GM15510 (cell line): ENCODE data around the gene TTC8.

ENCODE experiments used
- POLR2A ChIP-seq: IDR thresholded peaks from 3 replicates; pipeline ENCODE4 v1.6.1; 2011; ENCODE audit warnings: borderline replicate concordance; ENCODE audit not compliant: insufficient read length; ENCODE audit errors: extremely low read depth

Gene TTC8

DNA sequence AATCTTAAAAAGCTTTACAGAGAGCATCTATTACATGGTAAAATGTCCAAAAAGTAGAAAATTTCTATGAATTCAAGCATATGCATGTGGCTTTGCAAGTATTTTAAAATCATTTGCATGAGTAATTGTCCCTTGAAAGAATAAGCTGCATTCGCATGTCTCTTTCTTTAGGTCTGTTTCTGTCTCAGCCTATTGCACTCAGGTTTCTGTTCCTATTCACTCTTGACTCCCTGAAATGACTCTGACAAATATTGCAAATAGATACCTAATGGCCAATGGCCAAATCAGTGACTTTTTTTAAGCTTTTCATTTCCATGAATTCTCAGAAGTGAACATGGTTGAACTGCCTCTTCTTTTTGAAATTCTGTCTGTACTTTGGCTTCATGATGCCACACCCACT, 6.4 kb upstream of the TTC8 start:
- no peak for TF ChIP-seq POLR2A

DNA sequence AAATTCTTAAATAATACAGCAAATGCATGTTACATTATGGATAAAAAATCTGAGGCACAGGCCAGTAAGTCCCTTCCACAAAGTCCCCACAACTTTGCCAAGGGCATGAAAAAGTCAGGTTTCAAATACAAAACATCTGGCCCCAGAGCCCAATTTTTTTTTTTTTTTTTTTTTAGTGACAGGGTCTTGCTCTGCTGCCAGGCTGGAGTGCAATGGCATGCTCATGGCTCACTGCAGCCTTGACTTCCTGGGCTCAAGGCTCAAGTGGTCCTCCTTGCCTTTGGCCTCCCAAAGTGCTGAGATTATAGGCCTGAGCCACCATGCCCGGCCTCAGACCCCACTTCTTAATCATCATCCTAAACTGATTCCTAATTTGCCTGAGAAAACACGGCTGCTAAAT, 3.1 kb upstream of the TTC8 start:
- no peak for TF ChIP-seq POLR2A

DNA sequence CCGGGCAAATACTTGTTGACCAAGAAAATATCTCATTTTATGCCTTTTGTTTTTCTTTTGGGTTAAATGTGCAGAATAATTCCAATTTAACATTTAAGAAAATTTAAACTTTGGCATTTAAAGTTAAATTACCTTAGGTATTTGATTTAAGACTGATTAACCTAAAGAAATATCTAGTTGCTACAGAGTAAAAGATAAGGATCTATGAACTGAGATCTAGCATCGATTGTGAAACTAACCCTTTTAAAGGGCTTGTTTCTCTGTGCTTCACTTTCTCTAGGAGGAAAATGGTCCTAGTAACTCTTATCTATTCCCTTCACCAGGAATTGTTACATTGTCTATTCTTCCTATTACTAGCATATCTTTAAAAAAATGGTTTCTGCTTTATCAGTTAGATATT, 2.6 kb upstream of the TTC8 start:
- TF ChIP-seq POLR2A: no peak

DNA sequence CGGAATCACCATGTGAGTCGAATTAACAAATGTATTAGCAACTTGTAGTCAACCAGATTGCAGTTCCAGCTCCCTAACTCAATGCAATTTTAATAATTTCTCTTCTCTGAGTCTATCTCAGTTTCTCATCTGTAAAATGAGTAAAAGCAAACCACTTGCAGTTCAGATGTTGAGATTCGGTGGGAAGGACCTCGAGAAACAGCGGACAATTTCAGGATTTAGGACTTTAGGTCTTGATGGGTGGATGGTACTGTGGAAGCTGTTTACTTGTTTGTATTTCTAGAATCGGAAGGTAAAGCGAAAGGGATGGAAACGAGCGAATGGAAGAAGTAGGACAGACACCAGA, 510 bp upstream of the TTC8 start:
- TF ChIP-seq POLR2A: no peak

DNA sequence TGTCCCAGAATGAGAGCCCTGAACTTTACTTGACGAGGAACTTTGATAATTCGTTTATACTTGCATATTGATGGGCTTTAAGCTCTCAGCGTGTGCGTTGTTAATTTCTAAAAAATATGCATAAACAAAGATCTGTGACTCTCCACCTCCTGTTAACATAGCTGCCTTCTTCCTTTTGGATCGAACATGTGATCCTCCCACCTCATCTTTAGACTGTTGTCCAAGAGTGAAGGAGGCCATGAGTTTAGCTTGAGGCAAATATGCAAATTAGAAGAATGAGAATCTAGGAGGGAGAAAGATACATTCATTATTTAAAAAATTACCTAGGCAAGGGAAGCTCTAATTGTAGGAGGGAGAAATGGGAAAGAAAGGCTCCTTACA, 617 bp downstream of the TTC8 start:
- TF ChIP-seq POLR2A: no peak

DNA sequence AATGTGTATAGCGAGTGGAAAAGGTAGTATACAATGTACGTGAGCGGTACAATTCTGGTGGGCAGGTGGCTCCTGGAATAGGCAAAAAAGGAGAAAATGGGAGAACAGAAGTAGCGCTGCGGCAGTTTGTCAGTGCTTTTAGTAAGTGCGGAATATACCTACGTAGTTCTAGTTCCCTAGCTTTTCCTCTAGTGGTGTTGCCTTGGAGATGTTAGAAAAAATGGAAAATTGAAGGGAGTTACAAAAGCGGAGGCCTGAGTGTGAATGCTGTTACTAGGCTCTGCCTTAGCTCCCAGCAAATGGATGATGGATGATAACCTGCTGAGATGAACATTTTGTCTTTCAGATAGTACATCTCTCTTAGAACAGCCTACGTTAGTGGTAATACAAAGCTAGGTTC, 1.1 kb downstream of the TTC8 start:
- TF ChIP-seq POLR2A: no peak

DNA sequence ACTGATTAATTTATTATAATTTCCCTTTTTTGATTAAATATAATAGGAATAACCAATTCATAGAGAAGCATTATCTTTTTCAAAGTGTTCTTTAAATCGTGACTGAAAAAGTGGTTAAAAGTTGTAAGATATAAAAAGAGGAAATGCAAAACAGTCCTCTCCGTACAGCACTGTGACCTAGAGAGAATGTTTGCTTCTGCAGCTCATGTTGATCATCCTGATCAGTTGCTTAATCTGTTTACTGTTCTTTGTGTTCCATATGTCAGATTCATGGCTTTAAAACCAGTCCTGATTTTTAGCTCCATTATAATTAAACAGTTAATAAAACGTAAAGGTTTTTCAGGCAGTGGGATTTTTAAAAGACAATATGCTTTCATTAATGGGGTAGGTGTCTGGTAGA, 4.7 kb downstream of the TTC8 start:
- TF ChIP-seq POLR2A: no peak

DNA sequence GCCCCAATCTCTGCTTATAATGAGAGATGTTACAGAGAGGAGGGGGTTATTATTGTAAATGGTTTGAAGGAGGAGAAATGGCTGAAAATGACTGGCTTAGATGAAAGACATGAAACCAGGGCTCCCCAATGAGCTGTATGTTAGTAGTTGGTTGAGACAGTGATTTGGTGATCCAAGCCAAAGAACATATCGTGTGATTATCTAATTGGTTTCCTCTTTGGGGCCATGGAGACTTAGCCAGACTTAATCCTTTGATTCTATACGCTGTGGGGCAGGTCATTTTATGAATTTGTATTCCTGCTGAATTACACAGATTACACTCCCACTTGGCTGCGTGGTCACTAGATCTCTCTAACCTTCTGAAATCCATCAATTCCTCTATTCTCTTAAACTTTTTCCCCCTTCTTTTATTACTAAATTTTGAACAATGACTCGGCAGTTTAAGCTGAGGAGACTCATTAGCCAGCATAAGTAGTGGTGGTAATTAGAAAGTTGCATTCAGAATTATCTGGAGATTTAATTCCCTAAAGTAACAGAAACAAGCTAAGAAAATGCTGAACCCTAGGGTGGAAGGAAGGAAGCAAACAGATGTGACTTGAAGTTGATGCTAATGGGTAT, 5.3 kb downstream of the TTC8 start:
- TF ChIP-seq POLR2A: no peak

DNA sequence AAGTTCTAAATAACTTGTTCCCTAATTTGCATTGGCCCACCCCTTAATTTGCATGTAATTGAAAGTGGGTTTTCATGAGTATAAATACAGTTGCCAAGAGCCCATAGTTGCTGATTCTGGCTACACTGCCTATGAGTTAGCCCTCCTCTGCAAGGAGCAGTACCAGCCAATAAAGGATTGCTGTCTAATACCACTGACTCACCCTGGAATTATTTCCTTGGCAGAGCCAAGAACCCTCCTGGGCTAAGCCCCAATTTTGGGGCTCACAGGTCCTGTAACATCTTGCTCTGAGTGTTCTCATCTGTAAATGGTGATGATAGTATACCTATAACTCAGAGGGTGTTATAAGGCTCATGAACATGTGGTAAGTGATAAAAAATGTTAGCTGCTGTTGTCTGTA, 6.8 kb downstream of the TTC8 start:
- no peak for TF ChIP-seq POLR2A

DNA sequence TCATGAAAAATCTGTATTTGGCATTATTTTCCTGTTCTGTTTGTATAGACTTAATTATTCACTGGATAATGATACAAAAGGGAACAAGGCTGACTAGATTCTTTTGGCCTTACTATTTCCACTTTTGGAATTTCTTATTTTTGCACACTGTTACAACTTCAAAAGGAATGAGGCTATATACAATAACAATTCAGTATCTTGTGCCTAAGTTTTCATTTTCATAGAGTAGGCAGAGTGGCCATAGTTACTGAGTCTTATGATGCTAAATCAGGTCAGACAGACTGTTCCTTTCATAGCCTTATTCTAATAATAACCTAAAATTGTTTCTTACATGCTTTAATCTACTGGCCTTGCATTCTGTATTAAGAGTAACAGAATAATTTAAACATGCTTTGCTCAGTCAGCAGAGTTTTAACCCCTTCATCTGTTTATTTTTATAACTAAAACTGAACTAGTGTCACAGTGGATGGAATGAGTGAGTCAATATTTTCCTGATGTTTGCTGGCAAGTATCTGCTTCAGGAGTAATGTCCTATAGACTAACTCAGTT, 10.5 kb downstream of the TTC8 start:
- TF ChIP-seq POLR2A: no peak

DNA sequence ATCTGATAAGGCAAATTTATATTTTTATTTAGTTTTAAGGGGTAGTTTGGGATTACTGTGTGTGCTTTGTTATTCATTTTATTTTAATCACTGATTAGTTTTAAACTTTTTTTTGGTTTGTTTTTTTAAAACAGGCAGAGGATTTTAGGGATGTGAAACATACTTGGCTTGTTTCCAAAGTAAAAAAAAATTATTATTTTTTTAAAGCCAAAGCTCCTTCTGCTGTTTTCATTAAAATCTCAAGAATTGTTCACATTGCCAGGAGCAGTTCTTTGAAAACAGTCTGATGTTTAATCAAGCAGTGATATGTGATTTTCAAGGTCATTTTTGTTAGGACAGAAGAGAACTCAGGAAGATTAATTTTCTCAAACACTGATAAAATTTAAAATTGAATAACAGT, 11.2 kb downstream of the TTC8 start:
- no peak for TF ChIP-seq POLR2A

DNA sequence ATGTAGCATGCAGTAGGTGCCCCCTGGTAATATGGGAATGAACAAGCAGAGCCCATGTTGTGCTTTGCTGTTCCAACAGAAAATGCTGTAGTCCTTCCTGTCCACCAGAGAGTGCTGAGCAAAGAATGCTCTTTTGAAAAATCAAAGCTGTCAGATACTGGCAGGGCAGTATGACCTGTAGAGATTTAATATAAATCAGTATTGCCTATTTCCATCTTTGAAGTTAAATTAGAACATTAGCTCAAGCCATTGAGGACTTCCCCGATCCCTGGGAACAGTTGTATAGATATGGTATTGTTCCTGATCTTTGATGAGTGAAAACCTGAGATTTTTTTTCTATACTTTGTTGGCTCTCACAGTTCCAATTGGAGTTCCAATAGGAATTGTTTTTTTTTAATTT, 13.0 kb downstream of the TTC8 start:
- TF ChIP-seq POLR2A: no peak

DNA sequence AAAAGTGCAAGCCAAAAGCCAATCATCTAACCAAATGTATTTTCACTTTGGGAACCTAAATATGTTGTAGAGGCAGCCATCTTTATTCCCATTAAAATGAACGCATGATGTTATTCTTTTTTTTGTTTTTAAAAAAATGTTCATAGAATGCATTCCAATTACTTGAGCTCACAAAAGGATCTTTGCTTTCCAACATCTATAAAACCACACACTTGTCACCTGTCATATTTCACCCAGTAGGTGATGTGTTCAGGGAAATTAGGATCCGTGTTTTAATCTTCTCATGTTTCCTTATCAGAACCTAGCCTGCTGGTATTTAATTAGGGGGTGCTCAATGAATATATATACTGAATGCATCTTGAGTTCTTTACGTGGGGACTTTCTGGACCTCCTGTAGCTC, 13.6 kb downstream of the TTC8 start:
- TF ChIP-seq POLR2A: no peak

DNA sequence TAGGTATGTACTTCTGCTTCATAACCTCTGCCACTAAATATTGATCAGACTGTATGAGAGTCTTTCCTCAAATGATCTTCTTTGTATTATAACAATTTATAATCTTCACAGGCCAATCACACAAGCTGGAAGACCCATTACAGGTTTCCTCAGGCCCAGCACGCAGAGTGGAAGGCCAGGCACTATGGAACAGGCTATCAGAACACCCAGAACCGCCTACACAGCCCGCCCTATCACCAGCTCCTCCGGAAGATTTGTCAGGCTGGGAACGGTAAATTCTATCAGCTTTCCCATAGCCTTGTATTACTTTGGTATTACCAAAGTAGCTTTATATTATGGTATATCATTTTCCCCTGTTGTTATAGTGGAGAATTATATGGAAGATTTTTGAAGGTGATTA, 16.5 kb downstream of the TTC8 start:
- TF ChIP-seq POLR2A: no peak

DNA sequence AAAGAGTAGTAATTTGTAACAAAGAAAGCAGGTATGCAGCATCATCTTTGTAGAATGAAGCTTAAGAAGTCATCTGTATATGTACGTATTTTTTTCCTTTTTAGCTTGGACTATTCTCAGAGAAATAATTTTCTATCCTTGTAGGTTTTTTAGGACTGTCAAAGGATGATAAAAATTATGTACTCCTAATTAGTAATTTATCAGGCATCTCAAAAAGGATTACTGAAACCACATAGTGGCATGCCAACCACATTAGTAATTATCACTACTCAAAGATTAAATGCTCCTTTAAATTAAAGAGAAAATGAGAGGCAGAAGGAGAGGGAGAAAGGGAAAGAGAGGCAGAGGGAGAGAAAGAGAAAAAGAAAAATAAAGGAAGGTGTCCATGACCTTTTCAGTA, 17.3 kb downstream of the TTC8 start:
- no peak for TF ChIP-seq POLR2A

DNA sequence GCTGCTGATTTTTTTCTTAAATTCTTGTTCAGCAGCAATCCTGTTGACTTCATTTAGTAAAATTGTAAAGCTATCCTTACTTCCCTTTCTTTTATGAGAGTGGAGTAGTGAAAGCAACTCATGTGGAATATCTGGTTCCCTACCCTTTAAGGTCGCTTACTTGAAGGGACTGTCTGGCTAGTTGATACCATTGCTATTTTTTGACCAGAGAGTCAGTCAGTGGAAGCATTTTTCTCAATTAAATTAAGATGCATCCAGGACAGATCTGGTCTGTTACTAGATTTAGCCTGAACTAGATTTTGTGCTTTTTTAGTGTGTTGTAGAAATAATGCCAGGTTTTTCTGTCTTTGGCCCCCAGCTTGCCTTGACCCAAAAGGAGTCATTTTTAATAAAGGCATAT, 18.0 kb downstream of the TTC8 start:
- TF ChIP-seq POLR2A: no peak

DNA sequence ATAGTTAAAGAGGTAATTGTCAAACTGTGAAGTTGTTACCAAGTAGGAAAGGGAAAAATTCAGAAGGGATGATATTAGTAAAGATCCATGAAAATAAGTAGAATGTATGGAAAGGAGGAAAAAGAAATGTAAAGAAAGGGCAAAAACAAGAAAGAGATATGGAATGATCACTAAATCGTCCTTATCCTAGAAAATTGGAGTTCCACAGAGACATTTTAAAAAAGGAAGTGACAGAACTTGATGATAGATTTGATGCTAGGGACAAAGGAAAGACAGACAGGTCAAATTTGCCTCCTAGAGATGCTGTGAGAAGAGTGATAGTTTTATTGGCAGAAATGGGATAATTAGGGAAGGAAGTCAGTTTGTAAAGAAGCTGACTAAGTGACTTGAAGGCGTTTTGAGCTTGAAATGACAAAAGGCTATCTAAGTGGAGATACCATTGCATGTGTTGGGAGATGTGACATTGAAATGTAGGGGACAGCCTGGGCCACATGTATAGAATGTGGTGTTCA, 20.6 kb downstream of the TTC8 start:
- TF ChIP-seq POLR2A: no peak
